Cardiac muscle cell (in vitro differentiated cells and primary cell): ENCODE data around the gene OSM. TPM values are rescaled to one million over a fixed set of nuclear protein-coding genes. Genes with fewer than 3 reads are reported as not detected.

Source experiments
- DNase-seq, 2 donors: peaks; one replicate each; pipeline versions ENCODE4 v3.0.0 to v3.0.0-alpha.2; 2010 to 2017; ENCODE audit warnings: low read depth in 1 of 2, low spot score in 1 of 2
- H3K27ac ChIP-seq: fragments of 200-600 bp; sonication (generic); 2 replicates; pipeline ENCODE4 v1.5.1; 2016
- H3K27me3 ChIP-seq: fragments of 200-600 bp; sonication (generic); 2 replicates; pipeline ENCODE4 v1.6.0; 2016; ENCODE audit warnings: control low read depth
- H3K36me3 ChIP-seq: fragments of 200-600 bp; sonication (generic); 2 replicates; pipeline ENCODE4 v1.5.1; 2016; ENCODE audit warnings: control low read depth
- H3K4me1 ChIP-seq: fragments of 200-600 bp; sonication (generic); 2 replicates; pipeline ENCODE4 v1.8.1; 2017; ENCODE audit warnings: low read depth, mild to moderate bottlenecking, mixed run types
- H3K4me3 ChIP-seq: fragments of 200-600 bp; sonication (generic); 2 replicates; pipeline ENCODE4 v1.5.1; 2016; ENCODE audit warnings: mild to moderate bottlenecking
- H3K9me3 ChIP-seq: fragments of 200-600 bp; sonication (generic); 2 replicates; pipeline ENCODE4 v1.5.1; 2017; ENCODE audit warnings: low read depth, mild to moderate bottlenecking, control low read depth
- CTCF ChIP-seq: IDR thresholded peaks from 2 replicates; pipeline ENCODE4 v1.5.1; 2012; ENCODE audit warnings: low read depth, mild to moderate bottlenecking, low read length
- polyA plus RNA-seq: library from polyadenylated mRNA; unstranded; fragments of >200 nt; fragmentation: Nextera tagmentation; extraction: Ambion mirVana; gene quantifications from 2 replicates; pipeline ENCODE4 v1.2.1, GENCODE V29; 2016
- total RNA-seq: library from RNA; depleted of rRNA; stranded (reverse); fragments of >200 nt; gene quantifications from 2 replicates; pipeline ENCODE4 v1.2.3, GENCODE V29; 2016

Gene OSM
- total and polyA plus RNA-seq, 2 experiments from 2014 or later, result not detected

- peaks cover 5% of the 10 kb centered on the region for H3K4me1 ChIP-seq
- no peak overlapping the region for H3K4me3 ChIP-seq
- no peaks in the 10 kb centered on the region for H3K9me3 ChIP-seq
- peaks cover 34% of the 10 kb centered on the region for H3K27me3 ChIP-seq
- H3K27ac ChIP-seq, result no peak overlapping the region
- TF ChIP-seq CTCF, result no peak
- no peaks in the 10 kb centered on the region for H3K36me3 ChIP-seq
- DNase-seq, result no peak
These were observed 18.2 kb downstream of the OSM start for GRCh38 chr22:30248484-30248883.

- H3K27ac ChIP-seq, result no peak overlapping the region
These were observed 18.7 kb downstream of the OSM start for GRCh38 chr22:30247974-30248373.

GRCh38 chr22:30247561-30247960 is 19.1 kb downstream of the OSM start:
- Histone ChIP-seq H3K36me3 (no peaks in the 10 kb centered on the region), H3K9me3 (no peaks in the 10 kb centered on the region), H3K27ac (no peak overlapping the region), H3K27me3 (peaks cover 34% of the 10 kb centered on the region), H3K4me1 (peaks cover 5% of the 10 kb centered on the region), H3K4me3 (no peak overlapping the region)
- TF ChIP-seq CTCF, result no peak
- no peak for DNase-seq

More at GRCh38 chr22:30247974-30248373, 18.7 kb downstream of the OSM start:
- no peak overlapping the region for H3K4me3 ChIP-seq
- H3K4me1 ChIP-seq, result peaks cover 5% of the 10 kb centered on the region
- H3K36me3 ChIP-seq, result no peaks in the 10 kb centered on the region
- H3K27me3 ChIP-seq, result peaks cover 34% of the 10 kb centered on the region
- TF ChIP-seq CTCF, result no peak
- H3K9me3 ChIP-seq, result no peaks in the 10 kb centered on the region
- DNase-seq, result no peak

GRCh38 chr22:30246814-30247376 is 19.8 kb downstream of the OSM start:
- no peak for DNase-seq

GRCh38 chr22:30245985-30246813 is 20.5 kb downstream of the OSM start, which contains the start of gene LIF:
TSS of gene LIF (minus strand) at chr22:30246759. CDS start at chr22:30246695, 64 bp downstream.
- no peaks in the 10 kb centered on the region for H3K36me3 ChIP-seq
- peak; percentile 28 for TF ChIP-seq CTCF
- peaks cover 34% of the 10 kb centered on the region for H3K27me3 ChIP-seq
- DNase-seq, result peak; percentile 50 to 69
- H3K27ac ChIP-seq, result no peak within 1 kb of the TSS
- no peaks in the 10 kb centered on the region for H3K9me3 ChIP-seq
- peak within 1 kb of the TSS; percentile 55 for H3K4me3 ChIP-seq
- H3K4me1 ChIP-seq, result peaks cover 5% of the 10 kb centered on the region

More at GRCh38 chr22:30246814-30247376, 19.8 kb downstream of the OSM start:
- H3K27me3 ChIP-seq, result peaks cover 34% of the 10 kb centered on the region
- H3K4me1 ChIP-seq, result peaks cover 5% of the 10 kb centered on the region
- H3K4me3 ChIP-seq, result peak overlapping the region; percentile 55
- no peak for TF ChIP-seq CTCF
- H3K36me3 ChIP-seq, result no peaks in the 10 kb centered on the region
- no peak overlapping the region for H3K27ac ChIP-seq
- H3K9me3 ChIP-seq, result no peaks in the 10 kb centered on the region
